HepG2 (cell line): ENCODE measurements around the gene SPG7. TPM values are rescaled to one million over a fixed set of nuclear protein-coding genes. Genes with fewer than 3 reads are reported as not detected.
A peak's percentile ranks its signal among the peaks of the same experiment; 100 is the strongest.

Experiments used
- BRD4 ChIP-seq: sonication (generic); formaldehyde crosslinking; IDR thresholded peaks from 2 replicates; pipeline ENCODE4 v1.4.0; 2020; ENCODE audit warnings: missing genetic modification reagents
- DZIP1 ChIP-seq: sonication (generic); formaldehyde crosslinking; IDR thresholded peaks from 2 replicates; pipeline ENCODE4 v1.5.0; 2020; ENCODE audit warnings: mild to moderate bottlenecking, missing genetic modification reagents
- HIVEP1 ChIP-seq: sonication (generic); formaldehyde crosslinking; IDR thresholded peaks from 2 replicates; pipeline ENCODE4 v1.4.0; 2020; ENCODE audit warnings: mild to moderate bottlenecking, missing genetic modification reagents
- IKZF1 ChIP-seq: fragments of 450-650 bp; IDR thresholded peaks from 2 replicates; pipeline ENCODE4 v1.7.1; 2016
- IKZF5 ChIP-seq: IDR thresholded peaks from 2 replicates; pipeline ENCODE4 v1.6.1; 2018; ENCODE audit warnings: missing genetic modification reagents, mild to moderate bottlenecking, missing compliant biosample characterization
- KLF13 ChIP-seq: sonication (generic); formaldehyde crosslinking; IDR thresholded peaks from 2 replicates; pipeline ENCODE4 v1.4.0; 2020; ENCODE audit warnings: mild to moderate bottlenecking, missing genetic modification reagents
- RBM39 ChIP-seq: fragments of 200-400 bp; formaldehyde crosslinking; IDR thresholded peaks from one replicate; pipeline ENCODE4 v1.6.1; 2018; ENCODE audit warnings: antibody characterized with exemption, mild to moderate bottlenecking, low read depth, low read length; ENCODE audit not compliant: poor library complexity, severe bottlenecking
- SAFB2 ChIP-seq: sonication (generic); formaldehyde crosslinking; IDR thresholded peaks from 2 replicates; pipeline ENCODE4 v1.5.1; 2020; ENCODE audit warnings: missing genetic modification reagents, low read depth, mild to moderate bottlenecking, borderline replicate concordance
- SOX13 ChIP-seq, 3 experiments: fragments of 450-650 bp in 1 of 3; sonication (generic) in 1 of 3; formaldehyde crosslinking in 1 of 3; IDR thresholded peaks in 2 of 3; conservative IDR thresholded peaks in 1 of 3; 2 replicates each; pipeline versions ENCODE4 v1.5.0 to v1.6.1; 2016 to 2020; ENCODE audit warnings: antibody characterized with exemption in 1 of 3, mild to moderate bottlenecking in 1 of 3, missing compliant biosample characterization in 1 of 3, missing genetic modification reagents in 1 of 3, moderate library complexity in 1 of 3
- SOX5 ChIP-seq: IDR thresholded peaks from 2 replicates; pipeline ENCODE4 v1.6.1; 2016; ENCODE audit warnings: borderline replicate concordance
- SYNCRIP ChIP-seq: fragments of 200-400 bp; formaldehyde crosslinking; IDR thresholded peaks from 2 replicates; pipeline ENCODE4 v1.6.1; 2018; ENCODE audit warnings: mild to moderate bottlenecking, low read depth, low read length; ENCODE audit not compliant: insufficient read depth
- TEAD3 ChIP-seq: optimal IDR thresholded peaks from 2 replicates; pipeline ENCODE3; 2016; ENCODE audit warnings: borderline replicate concordance
- U2AF1 ChIP-seq: fragments of 200-400 bp; formaldehyde crosslinking; optimal IDR thresholded peaks from 2 replicates; pipeline ENCODE3; 2017; ENCODE audit warnings: mild to moderate bottlenecking, low read depth, low read length
- WIZ ChIP-seq: sonication (generic); formaldehyde crosslinking; IDR thresholded peaks from 2 replicates; pipeline ENCODE4 v1.5.1; 2020; ENCODE audit warnings: mild to moderate bottlenecking, missing genetic modification reagents
- ZNF264 ChIP-seq: sonication (generic); formaldehyde crosslinking; IDR thresholded peaks from 2 replicates; pipeline ENCODE4 v1.4.0; 2020; ENCODE audit warnings: missing genetic modification reagents
- ZNF430 ChIP-seq: sonication (generic); formaldehyde crosslinking; IDR thresholded peaks from 2 replicates; pipeline ENCODE4 v1.9.0; 2021; ENCODE audit warnings: mild to moderate bottlenecking, missing genetic modification reagents
- ZNF546 ChIP-seq: sonication (generic); formaldehyde crosslinking; conservative IDR thresholded peaks from 2 replicates; pipeline ENCODE4 v1.8.1; 2023; ENCODE audit warnings: mild to moderate bottlenecking, missing genetic modification reagents
- ZNF574 ChIP-seq: sonication (generic); formaldehyde crosslinking; IDR thresholded peaks from 2 replicates; pipeline ENCODE4 v1.4.0; 2020; ENCODE audit warnings: missing genetic modification reagents
- ZNF7 ChIP-seq: IDR thresholded peaks from 2 replicates; pipeline ENCODE4 v1.6.1; 2016; ENCODE audit warnings: missing biosample characterization, missing genetic modification reagents
- ZNF713 ChIP-seq: sonication (generic); formaldehyde crosslinking; IDR thresholded peaks from 2 replicates; pipeline ENCODE4 v1.4.0; 2020; ENCODE audit warnings: mild to moderate bottlenecking, missing genetic modification reagents
- ZNF761 ChIP-seq: sonication (generic); formaldehyde crosslinking; conservative IDR thresholded peaks from 2 replicates; pipeline ENCODE4 v1.4.0; 2020; ENCODE audit warnings: mild to moderate bottlenecking, missing genetic modification reagents
- ZNF766 ChIP-seq: sonication (generic); formaldehyde crosslinking; IDR thresholded peaks from 2 replicates; pipeline ENCODE4 v1.5.0; 2020; ENCODE audit warnings: missing genetic modification reagents, borderline replicate concordance
- polyA plus RNA-seq, 8 experiments: library from polyadenylated mRNA; depleted of rRNA in 3 of 8; stranded (reverse) in 7 of 8; unstranded in 1 of 8; fragments of >200 nt; fragmentation: Illumina TruSeq in 4 of 8; extraction: Trizol in 4 of 8; gene quantifications; 2 replicates each; pipeline versions ENCODE4 v1.2.1 to v1.2.3, GENCODE V29; 2011 to 2016; ENCODE audit warnings: low read depth in 4 of 8, missing spikeins in 1 of 8, mixed read lengths in 1 of 8; ENCODE audit not compliant: insufficient read depth in 1 of 8
- total RNA-seq, 5 experiments: library from RNA; depleted of rRNA; stranded (reverse); fragments of >200 nt; fragmentation: Illumina TruSeq; extraction: Trizol; gene quantifications; 2 replicates each; pipeline ENCODE4 v1.2.3, GENCODE V29; 2016; ENCODE audit warnings: low read depth in 1 of 5
- TF ChIP-seq, protein P1 (sequence below): sonication (generic); formaldehyde crosslinking; IDR thresholded peaks from 2 replicates; pipeline ENCODE4 v1.8.0; 2022; ENCODE audit warnings: mild to moderate bottlenecking, missing genetic modification reagents, moderate library complexity

The SPG7 gene
- total and polyA plus RNA-seq, 2 of the 13 experiments (the other 11 are each of a cell fraction or from before 2014, with no cell fraction given): 66.0 to 136 TPM

GRCh38 chr16:89581861-89582563 lies 73.8 kb downstream of the SPG7 start (continued):
- no peak for TF ChIP-seq WIZ (CRISPR knock-in tag)
- no peak for TF ChIP-seq SYNCRIP
- no peak for TF ChIP-seq HIVEP1
- no peak for TF ChIP-seq TEAD3
- TF ChIP-seq ZNF430: no peak
- TF ChIP-seq ZNF7 (CRISPR knock-in tag): no peak
- peak; percentile 47; the same call in 1 of the 2 replicates for TF ChIP-seq SOX5 (CRISPR knock-in tag)
- no peak for TF ChIP-seq ZNF264 (CRISPR knock-in tag)
- no peak for TF ChIP-seq BRD4 (CRISPR knock-in tag)
- TF ChIP-seq KLF13: no peak
- no peak for TF ChIP-seq ZNF713
- TF ChIP-seq DZIP1 (CRISPR knock-in tag): no peak
- no peak for TF ChIP-seq SOX13 (IDR thresholded peaks at IDR 0.05)
- peak in 1 of 2 experiments; percentile 11; a peak in 1 of 4 replicates for TF ChIP-seq SOX13 (CRISPR knock-in tag; conservative IDR thresholded peaks at IDR 0.05 in 1 of 2, IDR thresholded peaks at IDR 0.05 in 1 of 2)
- TF ChIP-seq, protein P1, sequence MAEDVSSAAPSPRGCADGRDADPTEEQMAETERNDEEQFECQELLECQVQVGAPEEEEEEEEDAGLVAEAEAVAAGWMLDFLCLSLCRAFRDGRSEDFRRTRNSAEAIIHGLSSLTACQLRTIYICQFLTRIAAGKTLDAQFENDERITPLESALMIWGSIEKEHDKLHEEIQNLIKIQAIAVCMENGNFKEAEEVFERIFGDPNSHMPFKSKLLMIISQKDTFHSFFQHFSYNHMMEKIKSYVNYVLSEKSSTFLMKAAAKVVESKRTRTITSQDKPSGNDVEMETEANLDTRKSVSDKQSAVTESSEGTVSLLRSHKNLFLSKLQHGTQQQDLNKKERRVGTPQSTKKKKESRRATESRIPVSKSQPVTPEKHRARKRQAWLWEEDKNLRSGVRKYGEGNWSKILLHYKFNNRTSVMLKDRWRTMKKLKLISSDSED (CRISPR knock-in tag): no peak
- TF ChIP-seq SAFB2 (CRISPR knock-in tag): no peak
- TF ChIP-seq ZNF546 (CRISPR knock-in tag): no peak
- TF ChIP-seq ZNF574 (CRISPR knock-in tag): no peak; the same call in 1 of the 2 replicates
- peak; percentile 24; the same call in 1 of the 2 replicates for TF ChIP-seq IKZF5 (CRISPR knock-in tag)
- TF ChIP-seq U2AF1: no peak
- peak; percentile 41; the same call in 1 of the 2 replicates for TF ChIP-seq ZNF761 (CRISPR knock-in tag)
- no peak for TF ChIP-seq RBM39
- TF ChIP-seq ZNF766 (CRISPR knock-in tag): no peak
- no peak for TF ChIP-seq IKZF1
